ENCODE measurements around the gene SLC7A7. TPM values are rescaled to one million over a fixed set of nuclear protein-coding genes. Genes with fewer than 3 reads are reported as not detected.
"Not testable (repeated sequence)": the region's sequence is repeated elsewhere in the genome, so short reads cannot be mapped to it uniquely, and the experiment has no call there.

SLC7A7 gene
- 10 to 100 TPM in 2 of 6 experiments, 1 to 10 TPM in 4; 6.2 to 11.4 (median 7.3) TPM for total RNA-seq
- long read RNA-seq, partial matches to known transcripts = 1 of 4 reads
- long read RNA-seq, other reads (novel, unspliced or antisense) = 0 of 4 reads

DNA sequence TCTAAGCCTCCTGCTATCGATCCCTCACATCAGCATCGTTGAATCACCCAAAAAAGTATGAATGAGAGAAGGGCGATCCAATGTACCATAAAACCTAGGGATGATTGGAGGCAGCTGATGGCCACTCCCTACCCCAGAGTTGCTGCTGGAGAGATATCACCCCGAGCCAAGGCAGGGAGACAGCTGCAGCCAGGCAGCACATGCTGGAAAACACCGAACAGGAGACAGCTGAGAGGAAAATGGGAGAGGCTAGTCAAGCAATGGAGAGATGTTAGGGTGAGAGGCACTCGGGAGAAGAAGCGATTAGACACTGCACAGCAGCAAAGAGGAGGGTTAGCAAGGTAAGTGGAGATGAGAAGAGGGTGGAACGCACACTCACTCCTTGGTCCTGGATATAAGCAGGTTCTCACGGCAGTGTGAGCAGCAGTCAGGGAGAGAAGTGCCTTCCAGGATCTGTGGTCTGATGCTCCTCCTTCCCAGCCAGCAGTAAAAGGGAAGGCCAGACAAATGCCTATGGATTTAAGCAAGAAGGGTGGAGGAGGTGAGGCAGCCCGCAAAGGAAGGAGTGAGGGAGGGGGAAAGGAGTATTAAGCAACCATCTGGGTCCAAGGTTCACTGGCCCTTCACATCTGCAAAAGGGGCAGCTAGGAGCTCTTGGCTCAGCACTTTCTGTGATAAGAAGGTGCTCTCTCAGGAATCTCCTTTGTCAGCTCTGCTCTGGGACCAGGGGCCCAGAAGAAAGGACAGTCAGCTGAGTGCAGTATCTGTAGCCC is at the start of gene SLC7A7:
Gene SLC7A7, minus strand, starts transcription at position 495 of the 773 bp plus-strand sequence. CDS start 2,037 bp downstream, outside the sequence.
- H3K9me3 ChIP-seq = no peaks in the 10 kb centered on the region
- TF ChIP-seq, protein P1, sequence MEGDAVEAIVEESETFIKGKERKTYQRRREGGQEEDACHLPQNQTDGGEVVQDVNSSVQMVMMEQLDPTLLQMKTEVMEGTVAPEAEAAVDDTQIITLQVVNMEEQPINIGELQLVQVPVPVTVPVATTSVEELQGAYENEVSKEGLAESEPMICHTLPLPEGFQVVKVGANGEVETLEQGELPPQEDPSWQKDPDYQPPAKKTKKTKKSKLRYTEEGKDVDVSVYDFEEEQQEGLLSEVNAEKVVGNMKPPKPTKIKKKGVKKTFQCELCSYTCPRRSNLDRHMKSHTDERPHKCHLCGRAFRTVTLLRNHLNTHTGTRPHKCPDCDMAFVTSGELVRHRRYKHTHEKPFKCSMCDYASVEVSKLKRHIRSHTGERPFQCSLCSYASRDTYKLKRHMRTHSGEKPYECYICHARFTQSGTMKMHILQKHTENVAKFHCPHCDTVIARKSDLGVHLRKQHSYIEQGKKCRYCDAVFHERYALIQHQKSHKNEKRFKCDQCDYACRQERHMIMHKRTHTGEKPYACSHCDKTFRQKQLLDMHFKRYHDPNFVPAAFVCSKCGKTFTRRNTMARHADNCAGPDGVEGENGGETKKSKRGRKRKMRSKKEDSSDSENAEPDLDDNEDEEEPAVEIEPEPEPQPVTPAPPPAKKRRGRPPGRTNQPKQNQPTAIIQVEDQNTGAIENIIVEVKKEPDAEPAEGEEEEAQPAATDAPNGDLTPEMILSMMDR (IDR thresholded peaks at IDR 0.05) = no peak
- no peak for TF ChIP-seq POLR2A (IDR thresholded peaks at IDR 0.05)
- no peaks in the 10 kb centered on the region for H3K27me3 ChIP-seq
- ATAC-seq = peak in 3 of 4 donors; percentile 2 to 38 (median 37)
- DNase-seq = no peak
- H3K4me3 ChIP-seq = peak within 1 kb of the TSS in 1 of 3 donors; percentile 31
- intact Hi-C loops (cut with DNase I) = no loop called here
- no peaks in the 10 kb centered on the region for H3K36me3 ChIP-seq
- WGBS (ENCODE audit: insufficient coverage, low coverage, low lambda C conversion rate, missing lambda C conversion rate) = 31% methylated on average over 10 of the region's 10 CpGs
- H3K27ac ChIP-seq = peak within 1 kb of the TSS in 2 of 3 donors; percentile 10 to 47
- H3K4me1 ChIP-seq = no peaks in the 10 kb centered on the region

DNA sequence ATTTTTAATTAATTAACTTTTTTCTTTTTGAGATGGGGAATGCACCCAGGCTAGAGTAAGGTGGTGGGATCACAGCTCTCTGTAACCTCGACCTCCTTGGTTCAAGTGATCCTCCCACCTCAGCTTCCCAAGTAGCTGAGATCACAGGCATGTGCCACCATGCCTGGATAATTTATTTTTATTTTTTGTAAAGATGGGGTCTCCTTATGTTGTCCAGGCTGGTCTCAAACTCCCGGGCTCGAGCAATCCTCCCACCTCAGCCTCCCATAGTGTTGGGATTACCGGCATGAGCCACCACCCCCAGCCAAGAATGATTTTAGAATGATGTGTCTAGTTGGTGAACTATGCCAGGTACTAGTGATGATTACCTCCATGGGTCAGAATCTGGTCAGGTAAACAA is 49.7 kb upstream of the SLC7A7 start:
- Histone ChIP-seq H3K27me3 (no peaks in the 10 kb centered on the region), H3K4me3 (no peak overlapping the region), H3K36me3 (no peaks in the 10 kb centered on the region), H3K9me3 (no peaks in the 10 kb centered on the region), H3K27ac (no peak overlapping the region), H3K4me1 (no peaks in the 10 kb centered on the region)
- TF ChIP-seq POLR2A (IDR thresholded peaks at IDR 0.05) = no peak
- TF ChIP-seq, protein P1 (IDR thresholded peaks at IDR 0.05) = no peak
- DNase-seq (peak in 1 of 3 donors; percentile 11), ATAC-seq (no peak)
- intact Hi-C loops (cut with DNase I) = no loop called here
- 64% methylated on average over 4 of the region's 4 CpGs for WGBS (ENCODE audit: insufficient coverage, low coverage, low lambda C conversion rate, missing lambda C conversion rate)

DNA sequence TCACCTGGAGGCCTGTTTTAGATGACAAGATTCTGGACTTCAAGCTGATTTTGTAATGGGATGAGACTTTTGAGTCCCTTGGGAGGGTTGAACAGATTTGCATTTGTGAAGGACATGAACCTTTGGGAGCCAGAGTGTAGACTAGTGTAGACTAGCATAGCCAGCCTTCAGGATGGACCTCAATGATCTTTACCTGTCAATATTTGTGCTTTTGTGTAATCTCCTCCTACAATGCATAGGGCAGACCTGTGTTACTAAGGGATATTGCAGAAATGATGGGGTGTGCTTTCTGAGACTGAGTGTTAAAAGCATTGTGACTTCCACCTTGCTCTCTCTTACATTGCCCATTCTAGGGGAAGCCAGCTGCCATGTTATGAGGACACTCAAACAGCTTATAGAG is 46.4 kb upstream of the SLC7A7 start:
- TF ChIP-seq, protein P1 (IDR thresholded peaks at IDR 0.05) = no peak
- TF ChIP-seq POLR2A (IDR thresholded peaks at IDR 0.05) = no peak
- Histone ChIP-seq H3K9me3 (no peaks in the 10 kb centered on the region), H3K4me1 (no peaks in the 10 kb centered on the region), H3K27ac (no peak overlapping the region), H3K36me3 (no peaks in the 10 kb centered on the region), H3K4me3 (no peak overlapping the region), H3K27me3 (no peaks in the 10 kb centered on the region)
- intact Hi-C loops (cut with DNase I) = no loop called here
- no peak for DNase-seq
- no peak for ATAC-seq

DNA sequence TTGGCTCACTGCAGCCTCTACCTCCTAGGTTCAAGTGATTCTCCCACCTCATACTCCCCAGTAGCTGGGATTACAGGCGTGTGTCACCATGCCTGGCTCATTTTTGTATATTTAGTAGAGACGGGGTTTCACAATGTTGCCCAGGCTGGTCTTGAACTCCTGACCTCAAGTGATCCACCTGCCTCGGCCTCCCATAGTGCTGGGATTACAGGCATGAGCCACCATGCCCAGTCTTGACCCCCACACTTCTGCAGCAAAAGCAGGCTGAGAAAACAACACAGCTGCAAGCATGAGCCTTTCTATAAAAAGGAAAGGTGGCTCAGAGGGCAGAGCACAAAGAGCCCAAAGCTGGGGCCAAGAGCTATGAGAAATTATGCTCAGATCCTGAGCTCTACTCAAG is 45.1 kb upstream of the SLC7A7 start:
- ATAC-seq; H3K27me3 ChIP-seq; H3K9me3 ChIP-seq; H3K4me1 ChIP-seq; H3K27ac ChIP-seq; intact Hi-C loops (cut with DNase I); H3K36me3 ChIP-seq; H3K4me3 ChIP-seq: not testable (repeated sequence)
- WGBS (ENCODE audit: insufficient coverage, low coverage, low lambda C conversion rate, missing lambda C conversion rate) = 76% methylated on average over 2 of the region's 3 CpGs
- peak in 1 of 3 donors; percentile 4 for DNase-seq

DNA sequence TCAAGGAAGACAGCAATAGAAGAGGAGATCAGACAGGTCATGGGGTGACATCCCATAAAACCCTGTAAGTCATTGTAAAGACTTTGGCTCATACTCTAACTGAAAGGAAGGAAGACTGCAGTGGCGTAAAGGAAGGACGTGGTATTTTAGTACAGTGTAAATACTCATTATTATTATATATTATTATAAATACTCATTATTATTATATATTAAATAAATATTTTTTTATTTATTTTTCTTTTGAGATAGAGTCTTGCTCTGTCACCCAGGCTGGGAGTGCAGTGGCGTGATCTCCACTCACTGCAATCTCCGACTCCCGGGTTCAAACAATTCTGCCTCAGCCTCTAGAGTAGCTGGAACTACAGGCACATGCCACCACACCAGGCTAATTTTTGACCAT is 41.2 kb upstream of the SLC7A7 start:
- ATAC-seq (no peak), DNase-seq (peak in 1 of 3 donors; percentile 1)
- Histone ChIP-seq H3K27ac (no peak overlapping the region), H3K9me3 (no peaks in the 10 kb centered on the region), H3K27me3 (no peaks in the 10 kb centered on the region), H3K36me3 (no peaks in the 10 kb centered on the region), H3K4me1 (no peaks in the 10 kb centered on the region), H3K4me3 (no peak overlapping the region)
- TF ChIP-seq, protein P1 (IDR thresholded peaks at IDR 0.05) = no peak
- no peak for TF ChIP-seq POLR2A (IDR thresholded peaks at IDR 0.05)
- 88% methylated on average over 5 of the region's 5 CpGs for WGBS (ENCODE audit: insufficient coverage, low coverage, low lambda C conversion rate, missing lambda C conversion rate)
- intact Hi-C loops (cut with DNase I) = no loop called here

Data from right lobe of liver (tissue), 6 donors.